Endothelial cell of umbilical vein (primary cell): ENCODE results near the gene C2CD3. TPM values are rescaled to one million over a fixed set of nuclear protein-coding genes. Genes with fewer than 3 reads are reported as not detected.

Experiments
- BruUV-seq: library from RNA; stranded (reverse); fragments of 400-500 nt; replicated peaks from 2 replicates; lab custom pipeline; 2021; lab: Mats Ljungman, UMichigan
- CTCF ChIA-PET: fragments of 300-600, 350-600 bp; sonication (Branson Sonifier 250); formaldehyde crosslinking; loops from one replicate; lab custom pipeline; 2021; ENCODE audit warnings: antibody characterized with exemption, inconsistent platforms; lab: Charles Lee
- POLR2A ChIA-PET: fragments of 300-600, 350-600 bp; sonication (Branson Sonifier 250); formaldehyde crosslinking; loops from one replicate; lab custom pipeline; 2021; ENCODE audit warnings: antibody characterized with exemption, inconsistent platforms; lab: Charles Lee
- DNase-seq: peaks from one replicate; pipeline ENCODE4 v3.0.0-alpha.2; 2011; ENCODE audit warnings: low read depth, low spot score
- FAIRE-seq: peaks from 2 replicates; lab custom pipeline; 2011; peaks lifted over from hg19 to GRCh38; lab: Jason Lieb, UNC
- H2AFZ ChIP-seq: 2 replicates; pipeline ENCODE4 v1.6.0; 2012; ENCODE audit warnings: low read depth, low read length, control low read depth, inconsistent platforms
- H3K27ac ChIP-seq: 2 replicates; pipeline ENCODE4 v1.5.1; 2011; ENCODE audit warnings: low read depth, mild to moderate bottlenecking, control low read depth, low read length, moderate library complexity; ENCODE audit not compliant: insufficient read depth
- H3K27me3 ChIP-seq, 2 experiments: 2 replicates each; pipeline versions ENCODE4 v1.6.0 to v1.6.1; 2011; ENCODE audit warnings: low read length in 2 of 2, mixed read lengths in 1 of 2; ENCODE audit not compliant: control insufficient read depth in 2 of 2, insufficient read depth in 2 of 2
- H3K36me3 ChIP-seq, 2 experiments: 2 replicates in 1 of 2; 3 replicates in 1 of 2; pipeline ENCODE4 v1.5.1; 2011; ENCODE audit warnings: low read length in 2 of 2, mild to moderate bottlenecking in 1 of 2, moderate library complexity in 1 of 2; ENCODE audit not compliant: control insufficient read depth in 2 of 2, insufficient read depth in 2 of 2; ENCODE audit errors: extremely low read depth in 1 of 2
- H3K4me1 ChIP-seq: 3 replicates; pipeline ENCODE4 v1.5.1; 2011; ENCODE audit warnings: mild to moderate bottlenecking, low read length; ENCODE audit not compliant: control insufficient read depth, insufficient read depth; ENCODE audit errors: extremely low read depth
- H3K4me2 ChIP-seq: 2 replicates; pipeline ENCODE4 v1.6.1; 2011; ENCODE audit warnings: low read length, control low read depth, mixed read lengths; ENCODE audit not compliant: insufficient read depth
- H3K4me3 ChIP-seq, 3 experiments: fragments of 200-600 bp in 1 of 3; sonication (generic), shearing (Covaris generic) in 1 of 3; replicated peaks in 1 of 3; 2 replicates each; pipeline ENCODE4 v1.5.1; 2011 to 2016; ENCODE audit warnings: control low read depth in 3 of 3, low read length in 3 of 3, mild to moderate bottlenecking in 2 of 3, inconsistent platforms in 1 of 3, low read depth in 1 of 3, moderate library complexity in 1 of 3; ENCODE audit not compliant: insufficient read depth in 1 of 3
- H3K79me2 ChIP-seq: 2 replicates; pipeline ENCODE4 v1.6.0; 2012; ENCODE audit warnings: low read length, inconsistent platforms; ENCODE audit not compliant: control insufficient read depth, insufficient read depth
- H3K9ac ChIP-seq: replicated peaks from 2 replicates; pipeline ENCODE3; 2011; ENCODE audit warnings: low read length, control low read depth; ENCODE audit not compliant: insufficient read depth; ENCODE audit errors: extremely low read depth
- H3K9me1 ChIP-seq: replicated peaks from 3 replicates; pipeline ENCODE4 v1.6.0; 2011; ENCODE audit warnings: mild to moderate bottlenecking, low read length; ENCODE audit not compliant: control insufficient read depth, insufficient read depth; ENCODE audit errors: extremely low read depth
- H3K9me3 ChIP-seq: replicated peaks from 2 replicates; pipeline ENCODE4 v1.5.1; 2012; ENCODE audit warnings: low read length, inconsistent platforms; ENCODE audit not compliant: control insufficient read depth, insufficient read depth
- H4K20me1 ChIP-seq: replicated peaks from 2 replicates; pipeline ENCODE3; 2011; ENCODE audit warnings: mild to moderate bottlenecking, low read length; ENCODE audit not compliant: control insufficient read depth, insufficient read depth; ENCODE audit errors: extremely low read depth
- CTCF ChIP-seq, 2 donors: IDR thresholded peaks; 1 replicate in 1 of 2; 2 replicates in 1 of 2; pipeline ENCODE4 v1.5.1; 2011; ENCODE audit warnings: low read length in 2 of 2, mild to moderate bottlenecking in 2 of 2, moderate library complexity in 2 of 2, control low read depth in 1 of 2, inconsistent platforms in 1 of 2, low read depth in 1 of 2; ENCODE audit not compliant: insufficient read depth in 1 of 2; ENCODE audit errors: extremely low read depth in 1 of 2
- EZH2 ChIP-seq: IDR thresholded peaks from 2 replicates; pipeline ENCODE4 v1.6.1; 2012; ENCODE audit warnings: borderline replicate concordance, low read depth, mild to moderate bottlenecking, moderate library complexity, low read length, inconsistent platforms; ENCODE audit not compliant: severe bottlenecking
- FOS ChIP-seq: IDR thresholded peaks from 2 replicates; pipeline ENCODE4 v1.6.1; 2011; ENCODE audit warnings: mild to moderate bottlenecking, low read length, moderate library complexity, borderline replicate concordance; ENCODE audit not compliant: insufficient read depth
- GATA2 ChIP-seq: IDR thresholded peaks from 2 replicates; pipeline ENCODE4 v1.7.0; 2011; ENCODE audit warnings: low read depth, mild to moderate bottlenecking, moderate library complexity, mixed read lengths, low read length; ENCODE audit not compliant: insufficient read length, insufficient read depth
- JUN ChIP-seq: IDR thresholded peaks from 2 replicates; pipeline ENCODE4 v1.6.1; 2011; ENCODE audit warnings: borderline replicate concordance, low read depth; ENCODE audit not compliant: insufficient read length, insufficient read depth
- MYC ChIP-seq: IDR thresholded peaks from one replicate; pipeline ENCODE4 v1.6.1; 2011; ENCODE audit warnings: mild to moderate bottlenecking, low read depth, low read length
- POLR2A ChIP-seq: IDR thresholded peaks from 2 replicates; pipeline ENCODE4 v1.6.1; 2012; ENCODE audit warnings: low read depth, mild to moderate bottlenecking, control low read depth, low read length
- POLR2AphosphoS5 ChIP-seq: IDR thresholded peaks from 2 replicates; pipeline ENCODE4 v1.6.1; 2012; ENCODE audit warnings: low read depth, mild to moderate bottlenecking, control low read depth, low read length, moderate library complexity; ENCODE audit not compliant: insufficient read depth
- dilution Hi-C: fragments of 300-500 bp; cut with MboI; formaldehyde crosslinking; loops from one replicate; pipeline ENCODE4 v1.15.0; 2019; ENCODE audit warnings: low sequenced_read_pairs; ENCODE audit not compliant: extremely low pct_ligation_motif_present
- intact Hi-C: fragments of 100-400 bp; cut with micrococcal nuclease; formaldehyde crosslinking; loops from one replicate; pipeline ENCODE4 v1.10.0; 2022
- polyA plus RNA-seq, 4 experiments: library from polyadenylated mRNA; depleted of rRNA in 3 of 4; stranded (reverse) in 3 of 4; unstranded in 1 of 4; fragments of >200 nt; gene quantifications; 2 replicates each; pipeline versions ENCODE4 v1.2.1 to v1.2.3, GENCODE V29; 2011 to 2012; ENCODE audit warnings: missing spikeins in 1 of 4
- total RNA-seq: library from RNA; stranded (reverse); gene quantifications from 2 replicates; pipeline ENCODE4 v1.2.3, GENCODE V29; 2021
- TF ChIP-seq, protein P1 (sequence below): IDR thresholded peaks from 2 replicates; pipeline ENCODE4 v1.6.1; 2011; ENCODE audit not compliant: insufficient read depth, insufficient read length

The C2CD3 gene
- total and polyA plus RNA-seq, 2 donors (not counting 3 experiments of a cell fraction or from before 2014, with no cell fraction given): 12.9 to 36.6 TPM

- H3K27me3 ChIP-seq: no peaks in the 10 kb centered on the region
- H3K4me2 ChIP-seq: no peak overlapping the region
- FAIRE-seq (no peak), DNase-seq (no peak)
- H3K9ac ChIP-seq: no peak overlapping the region
- H3K79me2 ChIP-seq: no peaks in the 10 kb centered on the region
- no TSS peak for BruUV-seq
- H3K27ac ChIP-seq: no peak overlapping the region
- no peak overlapping the region for H3K4me3 ChIP-seq
- no peaks in the 10 kb centered on the region for H4K20me1 ChIP-seq
- no peaks in the 10 kb centered on the region for H3K9me1 ChIP-seq
- ChIA-PET CTCF (no interaction called here), POLR2A (no interaction called here)
- intact Hi-C loops: no loop called here
- H3K9me3 ChIP-seq: no peaks in the 10 kb centered on the region
- TF ChIP-seq POLR2AphosphoS5: no peak
- no peak for TF ChIP-seq GATA2
- TF ChIP-seq JUN: no peak
- no peak for TF ChIP-seq FOS
- TF ChIP-seq EZH2: no peak
- TF ChIP-seq MYC: no peak
- TF ChIP-seq, protein P1, sequence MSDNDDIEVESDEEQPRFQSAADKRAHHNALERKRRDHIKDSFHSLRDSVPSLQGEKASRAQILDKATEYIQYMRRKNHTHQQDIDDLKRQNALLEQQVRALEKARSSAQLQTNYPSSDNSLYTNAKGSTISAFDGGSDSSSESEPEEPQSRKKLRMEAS: no peak
- TF ChIP-seq CTCF (IDR thresholded peaks at IDR 0.05; ENCODE audit: extremely low read depth in 1 of 2, insufficient read depth in 1 of 2, low read depth in 1 of 2, low read length in 2 of 2): no peak
- TF ChIP-seq POLR2A: no peak
- H3K36me3 ChIP-seq: peaks cover 0 to 4% of the 10 kb centered on the region in 2 experiments
- peaks cover 4% of the 10 kb centered on the region for H3K4me1 ChIP-seq
- H2AFZ ChIP-seq: no peak overlapping the region
- dilution Hi-C loops: no loop called here
These were observed 150.9 kb downstream of the C2CD3 start for GRCh38 chr11:74019860-74020259.
